NCI-H82 treated with DMSO at 0.1 percent for 48 hours (cell line): ENCODE data around the gene MYL5.
"Not testable (repeated sequence)": the region's sequence is repeated elsewhere in the genome, so short reads cannot be mapped to it uniquely, and the experiment has no call there.

Experiments used
- DNase-seq: peaks from one replicate; lab custom pipeline; 2025; ENCODE audit not compliant: unreplicated experiment; lab: John Stamatoyannopoulos, UW

Gene MYL5

DNA sequence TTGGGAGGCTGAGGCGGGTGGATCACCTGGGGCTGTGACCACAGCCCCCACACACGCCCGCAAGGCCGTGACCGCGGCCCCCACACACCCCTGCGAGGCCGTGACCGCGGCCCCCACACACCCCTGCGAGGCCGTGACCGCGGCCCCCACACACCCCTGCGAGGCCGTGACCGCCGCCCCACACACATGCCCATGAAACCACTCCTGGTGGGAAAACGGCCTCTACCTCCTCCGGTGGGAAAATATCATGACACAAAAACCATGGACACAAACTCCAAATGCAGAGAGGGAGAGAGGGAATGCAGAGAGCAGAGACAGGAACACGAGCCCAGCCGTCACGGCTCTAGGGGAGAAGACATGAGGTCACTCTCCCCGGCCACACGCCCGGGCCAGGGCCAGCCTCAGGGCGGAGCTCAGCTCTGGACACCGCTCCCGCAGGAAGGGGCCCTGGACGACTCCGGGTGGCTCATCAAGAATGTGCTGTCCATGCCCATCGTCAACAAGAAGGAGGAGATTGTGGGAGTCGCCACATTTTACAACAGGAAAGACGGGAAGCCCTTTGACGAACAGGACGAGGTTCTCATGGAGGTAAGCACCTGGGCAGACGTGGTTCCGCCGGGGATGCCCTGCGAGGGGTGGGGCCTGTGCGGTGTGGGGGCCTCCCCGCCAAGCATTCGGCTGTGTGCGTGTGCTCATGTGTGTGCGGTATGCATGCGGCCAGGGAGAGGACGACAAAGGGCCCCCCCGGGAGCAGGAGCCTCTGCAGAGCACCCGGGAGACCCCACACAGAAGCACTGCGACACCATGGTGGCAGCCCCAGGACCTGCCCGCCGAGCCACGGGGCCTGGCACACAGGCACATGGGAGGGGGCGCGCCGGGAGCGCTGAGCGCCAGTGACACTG is 17.7 kb upstream of the MYL5 start:
- DNase-seq, result no peak

DNA sequence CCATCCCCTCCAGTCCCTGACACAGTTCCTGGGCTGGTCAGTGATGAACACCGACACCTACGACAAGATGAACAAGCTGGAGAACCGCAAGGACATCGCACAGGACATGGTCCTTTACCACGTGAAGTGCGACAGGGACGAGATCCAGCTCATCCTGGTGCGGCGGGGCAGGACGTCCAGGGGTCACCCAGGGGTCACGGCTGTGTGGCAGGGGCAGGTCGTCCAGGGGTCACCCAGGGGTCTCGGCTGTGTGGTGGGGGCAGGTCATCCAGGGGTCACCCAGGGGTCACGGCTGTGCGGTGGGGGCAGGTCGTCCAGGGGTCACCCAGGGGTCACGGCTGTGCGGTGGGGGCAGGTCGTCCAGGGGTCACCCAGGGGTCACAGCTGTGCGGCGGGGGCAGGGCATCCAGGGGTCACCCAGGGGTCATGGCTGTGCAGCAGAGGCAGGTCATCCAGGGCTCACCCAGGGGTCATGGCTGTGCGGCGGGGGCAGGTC is 17.0 kb upstream of the MYL5 start:
- DNase-seq, result no peak

DNA sequence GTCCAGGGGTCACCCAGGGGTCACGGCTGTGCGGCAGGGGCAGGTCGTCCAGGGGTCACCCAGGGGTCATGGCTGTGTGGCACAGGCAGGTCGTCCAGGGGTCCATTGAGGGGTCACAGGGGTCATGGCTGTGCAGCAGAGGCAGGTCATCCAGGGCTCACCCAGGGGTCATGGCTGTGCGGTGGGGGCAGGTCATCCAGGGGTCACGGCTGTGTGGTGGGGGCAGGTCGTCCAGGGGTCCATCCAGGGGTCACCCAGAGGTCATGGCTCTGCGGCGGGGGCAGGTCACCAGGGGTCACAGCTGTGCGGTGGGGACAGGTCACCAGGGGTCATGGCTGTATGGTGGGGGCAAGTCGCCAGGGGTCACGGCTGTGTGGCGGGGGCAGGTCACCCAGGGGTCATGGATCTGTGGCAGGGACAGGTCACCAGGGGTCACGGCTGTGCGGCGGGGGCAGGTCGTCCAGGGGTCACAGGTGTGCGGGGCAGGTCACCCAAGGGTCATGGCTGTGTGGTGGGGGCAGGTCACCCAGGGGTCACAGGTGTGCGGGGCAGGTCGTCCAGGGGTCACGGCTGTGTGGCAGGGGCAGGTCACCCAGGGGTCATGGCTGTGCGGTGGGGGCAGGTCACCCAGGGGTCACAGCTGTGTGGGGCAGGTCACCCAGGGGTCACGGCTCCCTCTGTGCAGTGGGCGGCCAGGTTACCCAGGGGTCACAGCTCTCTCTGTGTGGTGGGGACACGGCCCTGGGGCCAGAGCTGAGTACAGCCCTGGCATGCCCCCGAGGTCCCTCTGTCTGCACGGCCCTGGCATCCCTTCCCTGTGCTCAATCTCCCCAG is 16.3 kb upstream of the MYL5 start:
- no peak for DNase-seq

DNA sequence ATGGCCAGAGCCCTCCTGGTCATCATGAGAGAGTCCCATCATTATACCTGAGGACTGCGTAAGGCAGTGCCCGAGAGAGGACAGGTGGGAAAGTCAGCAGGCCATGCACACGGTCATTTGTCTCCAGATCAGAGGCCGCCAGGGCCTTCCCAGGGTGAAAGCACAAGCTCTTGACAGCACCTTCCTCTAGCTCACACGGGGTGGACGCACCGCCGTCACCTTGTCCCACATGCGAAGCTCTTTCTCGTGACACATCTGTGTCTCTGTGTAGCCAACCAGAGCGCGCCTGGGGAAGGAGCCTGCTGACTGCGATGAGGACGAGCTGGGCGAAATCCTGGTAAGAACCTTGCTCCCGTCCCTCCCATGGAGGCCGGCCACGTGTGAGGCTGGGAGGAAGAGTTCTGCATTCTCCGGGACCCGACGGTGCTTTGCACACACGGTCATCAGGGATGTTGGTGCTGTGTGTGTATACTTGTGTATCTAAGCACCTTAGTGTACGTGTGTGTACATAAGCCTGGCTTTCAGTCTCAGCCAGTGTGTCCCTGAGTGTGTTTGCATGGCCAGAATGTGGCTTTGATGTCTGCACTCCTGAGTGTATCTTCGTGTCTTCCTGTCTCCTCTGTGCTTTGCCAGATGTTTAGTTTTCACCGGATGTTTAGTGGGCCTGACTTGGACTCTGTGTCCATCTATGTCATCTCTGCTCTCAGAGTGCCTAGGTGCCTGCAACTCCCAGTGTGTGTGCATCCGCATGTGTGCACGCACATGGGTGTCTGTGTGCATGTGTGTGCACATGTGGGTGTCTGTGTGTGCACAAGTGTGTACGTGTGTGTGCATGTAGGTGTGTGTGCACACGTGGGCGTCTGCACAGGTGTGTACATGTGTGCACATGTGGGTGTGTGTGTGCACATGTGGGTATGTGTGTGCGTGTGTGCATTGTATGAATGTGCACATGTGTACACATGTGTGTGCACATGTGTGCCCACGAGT is 15.4 kb upstream of the MYL5 start:
- no peak for DNase-seq

DNA sequence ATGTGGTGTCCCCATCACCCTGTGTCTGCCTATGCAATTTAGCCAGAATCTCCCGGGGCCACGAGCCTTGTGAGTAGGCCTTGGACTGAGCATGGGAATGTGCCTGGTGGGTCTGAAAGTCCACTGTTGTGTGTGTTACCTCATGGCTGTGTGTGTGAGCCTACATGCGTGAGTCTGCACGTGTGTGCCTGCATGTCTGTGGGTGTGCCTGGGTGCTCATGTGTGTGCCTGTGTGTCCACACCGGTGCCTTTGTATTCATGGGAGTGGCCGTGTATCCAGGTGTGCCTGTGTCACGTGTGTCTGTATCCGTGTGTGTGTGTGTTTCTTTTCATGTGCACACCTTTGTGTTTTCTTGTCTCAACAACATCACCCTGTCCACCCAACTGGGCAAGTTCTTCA is 14.5 kb upstream of the MYL5 start:
- no peak for DNase-seq

DNA sequence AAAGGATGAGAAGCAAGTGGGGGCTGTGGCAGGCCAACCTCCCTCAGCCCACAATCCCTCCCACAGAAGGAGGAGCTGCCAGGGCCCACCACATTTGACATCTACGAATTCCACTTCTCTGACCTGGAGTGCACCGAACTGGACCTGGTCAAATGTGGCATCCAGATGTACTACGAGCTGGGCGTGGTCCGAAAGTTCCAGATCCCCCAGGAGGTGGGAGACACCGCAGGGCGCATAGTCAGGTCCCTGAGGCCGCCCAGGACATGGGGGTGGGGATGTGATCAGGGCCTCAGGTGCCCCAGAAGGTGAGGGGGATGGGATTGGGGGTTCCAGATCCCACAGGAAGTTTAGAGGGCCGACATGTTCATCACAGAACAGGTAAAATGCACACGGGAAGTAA is 13.9 kb upstream of the MYL5 start:
- no peak for DNase-seq

DNA sequence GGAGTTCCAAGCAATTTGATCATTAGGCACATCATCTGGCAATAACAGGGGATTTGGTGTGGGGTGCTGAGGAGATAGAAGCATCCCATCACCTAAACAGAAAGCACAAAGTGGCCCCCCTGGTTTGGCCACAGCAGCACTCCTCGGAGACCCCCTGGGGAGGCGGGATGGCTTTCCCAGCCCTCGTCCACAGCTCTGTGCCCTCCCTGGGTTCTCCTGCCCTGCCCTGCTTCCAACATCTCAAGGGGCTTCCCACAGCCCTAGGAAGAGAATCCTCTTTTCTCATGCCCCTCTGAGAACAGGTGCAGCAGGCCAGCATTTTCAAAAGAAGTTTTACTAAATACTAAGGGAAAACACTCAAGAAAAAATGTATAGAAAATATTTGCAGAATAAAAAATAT is 13.1 kb upstream of the MYL5 start:
- DNase-seq, result no peak

DNA sequence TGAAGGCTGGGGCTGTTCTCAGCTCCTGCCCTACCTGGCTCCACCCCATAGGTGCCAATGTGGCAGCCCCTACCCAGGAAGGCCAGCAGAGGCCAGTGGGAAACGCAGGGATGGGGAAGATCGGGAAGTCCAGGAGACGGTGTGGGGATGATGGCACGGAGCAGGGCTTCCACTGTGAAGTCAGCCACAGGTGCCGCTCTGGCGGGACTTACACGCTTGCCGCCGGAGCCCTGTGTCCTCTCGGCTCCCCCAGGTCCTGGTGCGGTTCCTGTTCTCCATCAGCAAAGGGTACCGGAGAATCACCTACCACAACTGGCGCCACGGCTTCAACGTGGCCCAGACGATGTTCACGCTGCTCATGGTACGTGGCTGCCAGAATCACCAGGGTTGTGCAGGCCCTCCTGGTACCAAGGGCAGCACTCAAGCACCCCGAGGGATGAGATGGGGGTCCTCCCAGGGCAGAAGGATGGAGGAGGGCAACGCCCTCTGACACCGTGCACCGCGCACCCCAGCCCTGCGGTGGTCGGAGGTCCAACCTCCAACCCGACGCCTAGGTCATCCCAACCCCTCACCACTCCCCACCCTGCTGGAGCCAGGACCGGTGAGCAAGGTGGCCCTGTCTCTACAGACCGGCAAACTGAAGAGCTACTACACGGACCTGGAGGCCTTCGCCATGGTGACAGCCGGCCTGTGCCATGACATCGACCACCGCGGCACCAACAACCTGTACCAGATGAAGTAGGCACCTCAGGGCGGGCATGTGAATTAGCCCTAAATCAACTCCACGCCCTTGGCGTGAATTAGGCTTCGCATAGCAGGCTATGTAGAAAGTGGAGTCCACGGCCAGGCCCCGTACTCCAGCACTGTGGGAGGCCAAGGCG is 12.2 kb upstream of the MYL5 start:
- no peak for DNase-seq

DNA sequence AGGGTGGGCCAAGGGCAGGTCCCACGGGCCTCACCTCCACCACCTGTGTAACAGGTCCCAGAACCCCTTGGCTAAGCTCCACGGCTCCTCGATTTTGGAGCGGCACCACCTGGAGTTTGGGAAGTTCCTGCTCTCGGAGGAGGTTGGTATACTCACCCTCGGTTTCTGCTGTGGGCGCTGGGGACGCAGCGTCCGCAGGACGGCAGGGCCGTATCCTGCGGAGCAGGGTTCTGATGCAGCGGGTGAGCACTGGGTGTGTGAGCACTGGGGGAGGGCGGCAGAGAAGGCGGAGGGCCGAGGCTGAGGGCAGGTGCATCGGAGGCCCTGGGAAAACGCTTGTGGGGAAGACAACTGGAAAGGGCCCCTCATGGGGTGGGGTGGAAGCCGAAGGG is 11.3 kb upstream of the MYL5 start:
- DNase-seq, result no peak

DNA sequence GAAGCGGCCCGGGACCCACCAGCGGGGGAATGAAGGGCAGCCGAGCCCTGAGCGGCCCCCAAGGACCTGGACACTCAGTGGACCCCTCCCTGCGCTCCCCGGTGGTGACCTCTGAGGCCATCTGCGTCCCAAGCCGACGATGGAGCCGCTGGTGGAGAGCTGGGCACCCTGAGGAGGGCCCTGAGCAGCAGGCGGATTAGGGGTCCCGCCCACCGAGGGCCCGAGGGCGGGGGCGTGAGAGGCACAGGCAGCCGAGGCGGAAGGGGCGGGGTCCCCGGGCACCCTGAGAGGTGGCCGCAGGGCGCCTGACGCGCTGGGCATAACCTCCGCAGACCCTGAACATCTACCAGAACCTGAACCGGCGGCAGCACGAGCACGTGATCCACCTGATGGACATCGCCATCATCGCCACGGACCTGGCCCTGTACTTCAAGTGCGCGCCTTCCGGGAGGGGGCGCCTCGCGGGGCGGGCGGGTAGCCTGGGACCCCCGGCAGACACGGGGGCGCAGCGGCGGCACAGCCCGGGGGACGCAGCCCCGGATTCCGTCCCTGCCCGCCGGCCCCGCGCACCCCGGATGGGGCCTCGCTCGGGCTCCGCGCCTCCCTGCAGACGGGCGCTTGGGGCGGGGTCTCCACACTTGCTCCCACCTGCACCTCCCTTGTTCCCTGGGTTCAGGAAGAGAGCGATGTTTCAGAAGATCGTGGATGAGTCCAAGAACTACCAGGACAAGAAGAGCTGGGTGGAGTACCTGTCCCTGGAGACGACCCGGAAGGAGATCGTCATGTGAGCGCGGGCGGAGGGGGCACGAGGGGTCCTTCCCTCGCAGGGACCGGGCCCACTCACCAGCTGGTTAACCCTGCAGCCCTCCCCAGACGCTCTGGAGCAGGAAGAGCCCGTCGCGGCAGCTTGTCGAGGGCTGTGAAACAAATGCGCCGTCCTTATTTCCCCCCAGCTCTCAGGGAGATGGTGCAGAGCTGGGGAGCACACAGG is 10.6 kb upstream of the MYL5 start:
- DNase-seq, result peak; percentile 20

DNA sequence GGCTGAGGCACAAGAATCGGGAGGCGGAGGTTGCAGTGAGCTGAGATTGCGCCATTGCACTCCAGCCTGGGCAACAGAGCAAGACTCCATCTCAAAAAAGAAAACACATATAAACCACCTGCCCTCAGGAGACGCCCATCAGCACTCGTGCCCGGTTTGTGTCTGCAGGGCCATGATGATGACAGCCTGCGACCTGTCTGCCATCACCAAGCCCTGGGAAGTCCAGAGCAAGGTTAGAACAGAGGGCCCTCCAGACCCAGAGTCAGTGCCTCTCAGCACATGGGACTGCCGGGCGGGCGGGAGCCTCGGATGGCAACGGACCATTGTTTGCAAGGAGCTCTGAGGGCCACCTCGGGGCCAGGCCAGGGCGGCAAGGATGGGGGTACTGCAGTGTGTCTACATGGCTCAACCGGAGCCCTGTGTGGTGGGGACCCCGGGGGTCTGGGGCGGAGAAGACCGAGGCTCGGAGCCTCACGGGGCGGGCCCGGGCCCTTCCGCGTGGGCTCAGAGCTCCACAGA is 9.6 kb upstream of the MYL5 start:
- DNase-seq, result no peak

DNA sequence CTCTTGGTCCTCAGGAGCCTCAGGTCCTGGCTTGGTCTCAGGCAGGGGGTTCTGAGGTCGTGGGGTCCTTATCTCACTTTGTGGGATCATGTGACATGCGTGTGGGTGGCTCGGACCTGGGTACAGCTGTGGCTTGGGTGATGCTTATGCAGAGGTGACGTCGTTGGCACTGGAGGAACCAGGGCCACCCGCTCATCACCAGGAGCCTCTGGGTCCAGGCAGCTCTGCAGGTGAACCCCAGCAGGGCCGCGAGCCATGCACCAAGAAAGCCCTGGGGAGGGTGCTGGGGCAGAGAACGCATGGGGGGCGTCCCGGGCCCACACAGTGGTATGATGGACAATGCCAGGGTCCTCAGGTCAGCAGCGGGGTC is 9.0 kb upstream of the MYL5 start:
- no peak for DNase-seq

DNA sequence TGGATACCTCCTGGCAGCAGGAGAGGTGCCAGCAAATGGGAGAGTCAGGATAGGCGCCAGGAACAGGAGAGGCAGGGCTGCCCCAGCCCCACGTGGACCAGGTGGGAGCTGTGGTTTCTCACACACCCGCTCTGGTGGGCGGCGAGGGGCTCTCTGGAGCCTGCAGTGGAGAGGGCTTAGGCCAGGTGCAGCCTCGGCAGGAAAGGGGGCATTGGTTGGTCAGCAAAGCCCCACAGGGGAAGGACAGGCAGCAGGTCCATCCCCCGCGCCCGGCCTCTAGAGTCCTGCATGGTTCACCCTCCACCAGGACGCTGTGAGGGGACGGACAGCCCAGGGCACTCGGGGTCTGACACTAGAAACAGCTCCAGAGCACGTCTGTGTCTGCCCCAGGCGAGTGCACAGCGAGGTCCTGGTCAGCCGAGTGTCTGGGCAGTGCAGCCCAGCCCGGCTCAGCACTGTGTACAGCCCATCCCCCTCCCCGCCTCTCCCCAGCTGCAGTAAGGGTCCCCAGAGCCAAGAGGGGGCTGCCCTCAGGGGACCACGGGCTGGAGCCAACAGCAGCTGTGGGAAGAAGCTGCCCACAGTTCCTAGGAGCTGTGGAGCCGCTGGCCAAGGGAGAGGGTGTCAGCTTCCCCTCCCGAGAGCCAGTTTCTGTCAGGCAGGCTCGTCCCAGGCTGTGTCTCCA is 8.4 kb upstream of the MYL5 start:
- no peak for DNase-seq

DNA sequence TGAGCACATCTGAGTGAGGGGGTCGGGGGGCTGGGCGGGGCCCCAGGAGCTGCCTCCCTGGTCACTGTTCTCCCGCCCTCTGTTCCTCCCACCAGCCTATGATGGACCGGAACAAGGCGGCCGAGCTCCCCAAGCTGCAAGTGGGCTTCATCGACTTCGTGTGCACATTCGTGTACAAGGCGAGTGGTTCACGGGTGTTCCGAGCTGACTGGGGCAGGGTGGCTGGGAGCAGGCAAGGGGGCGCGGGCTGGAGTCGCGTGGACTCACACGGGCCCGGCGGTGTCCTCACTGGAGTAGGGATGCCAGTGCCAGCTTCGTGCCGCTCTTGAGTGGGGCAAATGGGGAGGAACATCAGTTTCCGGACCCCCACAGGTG is 7.9 kb upstream of the MYL5 start:
- no peak for DNase-seq

DNA sequence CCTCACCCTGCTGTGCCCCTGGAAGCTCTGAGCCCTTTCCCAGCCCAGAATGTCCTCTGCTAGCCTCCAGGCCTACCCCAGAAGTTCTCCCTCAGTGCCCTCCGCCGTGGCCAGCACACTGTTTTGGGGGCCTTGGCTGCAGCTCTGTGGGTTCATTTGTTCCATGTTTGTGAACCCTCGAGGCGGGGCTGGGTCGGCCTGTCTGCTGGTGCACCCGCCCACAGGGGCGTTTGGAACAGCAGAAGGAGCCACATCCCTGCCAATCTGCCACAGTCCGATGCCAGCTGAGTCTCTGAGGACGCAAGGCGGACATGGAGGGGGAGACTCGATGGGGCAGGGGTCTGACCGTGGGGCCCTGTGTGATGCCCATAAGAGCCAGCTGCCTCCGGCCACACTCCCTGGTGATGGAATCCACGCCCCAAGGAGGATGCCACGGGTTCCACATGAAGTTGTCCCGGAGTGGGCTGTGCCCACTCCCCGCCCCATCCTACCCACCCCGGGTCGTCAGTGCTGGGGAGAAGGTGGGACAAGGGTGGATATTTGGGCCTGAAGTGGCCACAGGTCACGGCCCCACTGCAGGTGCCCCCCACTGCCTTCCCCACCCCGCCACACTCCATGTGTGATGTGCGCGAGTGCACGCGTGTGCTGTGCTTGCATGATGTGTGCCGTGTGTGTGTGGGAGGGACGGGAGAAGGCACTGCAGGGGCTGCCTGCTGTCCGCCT is 7.4 kb upstream of the MYL5 start:
- no peak for DNase-seq

DNA sequence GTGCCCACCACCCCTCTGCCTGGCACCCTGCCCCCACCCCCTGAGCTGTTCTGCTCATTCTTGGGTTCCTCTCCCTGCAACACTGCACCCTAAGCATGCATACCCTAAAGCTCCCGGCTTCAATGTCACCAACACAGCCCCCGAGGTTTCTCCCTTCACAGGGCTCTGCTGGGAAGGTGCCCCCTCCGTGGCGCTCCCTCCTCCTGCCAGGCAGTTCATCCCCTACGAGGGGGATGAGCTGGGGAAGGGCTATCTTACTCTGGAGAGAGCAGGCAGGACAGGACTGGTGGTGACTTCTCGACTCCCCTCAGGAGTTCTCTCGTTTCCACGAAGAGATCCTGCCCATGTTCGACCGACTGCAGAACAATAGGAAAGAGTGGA is 6.8 kb upstream of the MYL5 start:
- no peak for DNase-seq

DNA sequence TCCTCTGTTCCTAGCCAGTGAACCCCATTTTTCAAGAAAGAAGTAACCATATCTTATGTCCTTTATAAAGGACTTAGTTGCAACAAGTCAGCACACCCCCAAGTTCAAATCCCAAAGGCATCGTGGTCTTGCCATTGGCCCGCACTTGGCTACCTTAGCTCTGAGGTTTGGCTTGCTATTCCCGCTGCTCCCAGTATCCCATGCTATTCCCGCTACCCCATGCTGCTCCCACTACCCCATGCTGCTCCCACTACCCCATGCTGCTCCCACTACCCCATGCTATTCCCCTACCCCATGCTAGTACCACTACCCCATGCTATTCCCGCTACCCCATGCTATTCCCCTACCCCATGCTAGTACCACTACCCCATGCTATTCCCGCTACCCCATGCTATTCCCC is 6.1 kb upstream of the MYL5 start:
- DNase-seq, result not testable (repeated sequence)
